Stimulated activated CD8-positive, alpha-beta memory T cell treated with anti-CD3 and anti-CD28 coated beads, Interleukin-15, amount 100 ng/mL, for 1 hour (primary cell): Measurements from ENCODE around the gene APOLD1.
A peak's percentile ranks its signal among the peaks of the same experiment; 100 is the strongest.
"Not testable (repeated sequence)": the region's sequence is repeated elsewhere in the genome, so short reads cannot be mapped to it uniquely, and the experiment has no call there.

Experiments
- DNase-seq: peaks from one replicate; pipeline ENCODE4 v3.0.0-alpha.2; 2020; ENCODE audit warnings: low read depth

Gene APOLD1

GRCh38 chr12:12786706-12787601, 1.5 kb downstream of the APOLD1 start:
- peak; percentile 25 for DNase-seq

- no peak for DNase-seq
Measured at GRCh38 chr12:12788131-12788530, 2.7 kb downstream of the APOLD1 start.

- DNase-seq: peak; percentile 27
Measured at GRCh38 chr12:12788675-12789368, 3.4 kb downstream of the APOLD1 start.

GRCh38 chr12:12790956-12791355, 5.5 kb downstream of the APOLD1 start:
- no peak for DNase-seq

- no peak for DNase-seq
Measured at GRCh38 chr12:12791756-12792369, 6.4 kb downstream of the APOLD1 start.

GRCh38 chr12:12792421-12792820, 7.0 kb downstream of the APOLD1 start:
- no peak for DNase-seq

GRCh38 chr12:12794686-12795085, 9.2 kb downstream of the APOLD1 start:
- no peak for DNase-seq

GRCh38 chr12:12796171-12796570, 10.7 kb downstream of the APOLD1 start:
- no peak for DNase-seq

GRCh38 chr12:12796928-12797793, 11.7 kb downstream of the APOLD1 start:
- DNase-seq: no peak

GRCh38 chr12:12797794-12798152, 12.3 kb downstream of the APOLD1 start:
- DNase-seq: no peak

- no peak for DNase-seq
Measured at GRCh38 chr12:12798480-12798879, 13.0 kb downstream of the APOLD1 start.

GRCh38 chr12:12799163-12799920, 13.9 kb downstream of the APOLD1 start:
- DNase-seq: no peak

GRCh38 chr12:12800406-12801180, 15.1 kb downstream of the APOLD1 start:
- DNase-seq: no peak

GRCh38 chr12:12801656-12802055, 16.2 kb downstream of the APOLD1 start:
- not testable (repeated sequence) for DNase-seq

GRCh38 chr12:12803186-12803585, 17.7 kb downstream of the APOLD1 start:
- no peak for DNase-seq

GRCh38 chr12:12804011-12804410, 18.6 kb downstream of the APOLD1 start:
- DNase-seq: no peak

GRCh38 chr12:12804432-12804886, 19.0 kb downstream of the APOLD1 start:
- DNase-seq: no peak

GRCh38 chr12:12806784-12807516, 21.5 kb downstream of the APOLD1 start:
- no peak for DNase-seq

- DNase-seq: not testable (repeated sequence)
Measured at GRCh38 chr12:12807517-12807903, 22.1 kb downstream of the APOLD1 start.
